Ascending aorta (tissue), 2 donors: Measurements from ENCODE around the gene PCDH9. TPM values are rescaled to one million over a fixed set of nuclear protein-coding genes. Genes with fewer than 3 reads are reported as not detected.

ENCODE experiments used
- DNase-seq, 2 donors: peaks; one replicate each; pipeline ENCODE4 v3.0.0-alpha.2; 2019; ENCODE audit warnings: low spot score in 2 of 2
- H3K27ac ChIP-seq, 2 donors: fragments of 200-600 bp; sonication (generic); one replicate each; pipeline ENCODE4 v1.5.1; 2016 to 2017; ENCODE audit warnings: mild to moderate bottlenecking in 1 of 2
- H3K27me3 ChIP-seq: fragments of 200-600 bp; sonication (generic); one replicate; pipeline ENCODE4 v1.5.1; 2017
- H3K36me3 ChIP-seq, 2 donors: fragments of 200-600 bp; sonication (generic); one replicate each; pipeline ENCODE4 v1.5.1; 2016
- H3K4me1 ChIP-seq, 2 donors: fragments of 200-600 bp; sonication (generic); one replicate each; pipeline ENCODE4 v1.5.1; 2016 to 2017; ENCODE audit warnings: mild to moderate bottlenecking in 1 of 2
- H3K4me3 ChIP-seq, 2 donors: fragments of 200-600 bp; sonication (generic); one replicate each; pipeline ENCODE4 v1.5.1; 2016 to 2017; ENCODE audit warnings: mild to moderate bottlenecking in 1 of 2
- H3K9me3 ChIP-seq, 2 donors: fragments of 200-600 bp; sonication (generic); one replicate each; pipeline ENCODE4 v1.5.1; 2016
- CTCF ChIP-seq, 3 experiments: fragments of 200-600 bp in 2 of 3; fragments of 450-650 bp in 1 of 3; sonication (generic) in 2 of 3; IDR thresholded peaks; one replicate each; pipeline ENCODE4 v1.5.1; 2016 to 2019; ENCODE audit warnings: antibody characterized with exemption in 3 of 3, mild to moderate bottlenecking in 1 of 3, moderate library complexity in 1 of 3
- intact Hi-C: fragments of 100-400 bp; cut with DNase I; formaldehyde crosslinking; loops from one replicate; pipeline ENCODE4 v1.15.1; 2023
- total RNA-seq: library from RNA; depleted of rRNA; stranded (reverse); fragments of >200 nt; gene quantifications from one replicate; pipeline ENCODE4 v1.1.0, GENCODE V29; 2016

PCDH9 gene
- total RNA-seq, 1 donor from 2014 or later = 3.6 TPM

GRCh38 chr13:67147342-67148133 is 82.6 kb downstream of the PCDH9 start:
- Histone ChIP-seq H3K4me3 (no peak overlapping the region), H3K9me3 (no peaks in the 10 kb centered on the region), H3K4me1 (peaks cover 0 to 5% of the 10 kb centered on the region in 2 donors), H3K36me3 (no peaks in the 10 kb centered on the region), H3K27ac (no peak overlapping the region), H3K27me3 (no peaks in the 10 kb centered on the region)
- DNase-seq = no peak
- no peak for TF ChIP-seq CTCF (IDR thresholded peaks at IDR 0.05)
- intact Hi-C loops = no loop called here

- no peak overlapping the region for H3K4me3 ChIP-seq
- intact Hi-C loops = no loop called here
- no peaks in the 10 kb centered on the region for H3K9me3 ChIP-seq
- H3K27me3 ChIP-seq = no peaks in the 10 kb centered on the region
- no peak for TF ChIP-seq CTCF (IDR thresholded peaks at IDR 0.05)
- no peak overlapping the region for H3K27ac ChIP-seq
- H3K36me3 ChIP-seq = no peaks in the 10 kb centered on the region
- H3K4me1 ChIP-seq = peaks cover 0 to 5% of the 10 kb centered on the region in 2 donors
- no peak for DNase-seq
Observed at GRCh38 chr13:67146523-67147130, 83.5 kb downstream of the PCDH9 start.

- Histone ChIP-seq H3K36me3 (no peaks in the 10 kb centered on the region), H3K27me3 (no peaks in the 10 kb centered on the region), H3K4me1 (peaks cover 0 to 5% of the 10 kb centered on the region in 2 donors), H3K4me3 (no peak overlapping the region), H3K27ac (no peak overlapping the region), H3K9me3 (no peaks in the 10 kb centered on the region)
- no peak for DNase-seq
- no peak for TF ChIP-seq CTCF (IDR thresholded peaks at IDR 0.05)
- intact Hi-C loops = no loop called here
Observed at GRCh38 chr13:67145950-67146349, 84.2 kb downstream of the PCDH9 start.

GRCh38 chr13:67143544-67144115 is 86.5 kb downstream of the PCDH9 start:
- DNase-seq = no peak
- intact Hi-C loops = no loop called here
- H3K36me3 ChIP-seq = no peaks in the 10 kb centered on the region
- no peaks in the 10 kb centered on the region for H3K9me3 ChIP-seq
- H3K27me3 ChIP-seq = no peaks in the 10 kb centered on the region
- no peak overlapping the region for H3K27ac ChIP-seq
- H3K4me3 ChIP-seq = no peak overlapping the region
- H3K4me1 ChIP-seq = peaks cover 0 to 5% of the 10 kb centered on the region in 2 donors
- TF ChIP-seq CTCF (IDR thresholded peaks at IDR 0.05) = no peak

GRCh38 chr13:67140006-67140405 is 90.1 kb downstream of the PCDH9 start:
- Histone ChIP-seq H3K27ac (no peak overlapping the region), H3K27me3 (no peaks in the 10 kb centered on the region), H3K4me3 (no peak overlapping the region), H3K9me3 (no peaks in the 10 kb centered on the region), H3K4me1 (no peaks in the 10 kb centered on the region), H3K36me3 (no peaks in the 10 kb centered on the region)
- intact Hi-C loops = no loop called here
- DNase-seq = no peak
- TF ChIP-seq CTCF (IDR thresholded peaks at IDR 0.05) = no peak
